Astrocyte (in vitro differentiated cells and primary cell): Measurements from ENCODE around the gene SPHK1. TPM values are rescaled to one million over a fixed set of nuclear protein-coding genes. Genes with fewer than 3 reads are reported as not detected.

Experiments
- DNase-seq: peaks from one replicate; pipeline ENCODE4 v3.0.0-alpha.2; 2010; ENCODE audit warnings: low read depth
- FAIRE-seq: peaks from 2 replicates; lab custom pipeline; 2011; peaks lifted over from hg19 to GRCh38; lab: Jason Lieb, UNC
- H2AFZ ChIP-seq: 2 replicates; pipeline ENCODE4 v1.6.0; 2012; ENCODE audit warnings: low read depth, low read length, inconsistent platforms
- H3K27ac ChIP-seq: 2 replicates; pipeline ENCODE4 v1.5.1; 2011; ENCODE audit warnings: low read depth, low read length, inconsistent platforms
- H3K27me3 ChIP-seq: 2 replicates; pipeline ENCODE4 v1.6.0; 2011; ENCODE audit warnings: low read length, inconsistent platforms; ENCODE audit not compliant: insufficient read depth
- H3K36me3 ChIP-seq: 2 replicates; pipeline ENCODE4 v1.5.1; 2011; ENCODE audit warnings: low read length, inconsistent platforms; ENCODE audit not compliant: insufficient read depth
- H3K4me1 ChIP-seq: 2 replicates; pipeline ENCODE4 v1.5.1; 2011; ENCODE audit warnings: low read length, inconsistent platforms; ENCODE audit not compliant: insufficient read depth
- H3K4me2 ChIP-seq: 2 replicates; pipeline ENCODE4 v1.6.0; 2012; ENCODE audit warnings: low read length, inconsistent platforms
- H3K4me3 ChIP-seq: 2 replicates; pipeline ENCODE4 v1.5.1; 2011; ENCODE audit warnings: low read depth, mild to moderate bottlenecking, low read length, inconsistent platforms; ENCODE audit not compliant: insufficient read depth
- H3K79me2 ChIP-seq: 2 replicates; pipeline ENCODE4 v1.6.0; 2012; ENCODE audit warnings: mild to moderate bottlenecking, low read length, inconsistent platforms; ENCODE audit not compliant: insufficient read depth
- H3K9ac ChIP-seq: 2 replicates; pipeline ENCODE4 v1.6.0; 2012; ENCODE audit warnings: mild to moderate bottlenecking, low read length, inconsistent platforms
- H3K9me3 ChIP-seq: 2 replicates; pipeline ENCODE4 v1.5.1; 2012; ENCODE audit warnings: low read depth, mild to moderate bottlenecking, low read length, inconsistent platforms; ENCODE audit not compliant: insufficient read depth
- H4K20me1 ChIP-seq: 2 replicates; pipeline ENCODE4 v1.6.0; 2012; ENCODE audit warnings: low read length, inconsistent platforms; ENCODE audit not compliant: insufficient read depth
- H3K27ac Mint-ChIP-seq: one replicate; pipeline ENCODE4 v1.8.0; 2021; ENCODE audit warnings: mild to moderate bottlenecking, mixed read lengths; ENCODE audit not compliant: unreplicated experiment
- H3K27me3 Mint-ChIP-seq: one replicate; pipeline ENCODE4 v1.8.0; 2021; ENCODE audit warnings: low read depth, mixed read lengths; ENCODE audit not compliant: unreplicated experiment
- H3K36me3 Mint-ChIP-seq: one replicate; pipeline ENCODE4 v1.8.0; 2021; ENCODE audit warnings: low read depth, mixed read lengths; ENCODE audit not compliant: unreplicated experiment
- H3K4me1 Mint-ChIP-seq: one replicate; pipeline ENCODE4 v1.8.0; 2021; ENCODE audit warnings: low read depth, mixed read lengths; ENCODE audit not compliant: unreplicated experiment
- H3K4me3 Mint-ChIP-seq: one replicate; pipeline ENCODE4 v1.8.0; 2021; ENCODE audit warnings: mild to moderate bottlenecking, moderate library complexity, mixed read lengths; ENCODE audit not compliant: unreplicated experiment
- H3K9me3 Mint-ChIP-seq: one replicate; pipeline ENCODE4 v1.8.0; 2021; ENCODE audit warnings: mild to moderate bottlenecking, mixed read lengths; ENCODE audit not compliant: unreplicated experiment
- EZH2 ChIP-seq: IDR thresholded peaks from 2 replicates; pipeline ENCODE4 v1.6.1; 2012; ENCODE audit warnings: mild to moderate bottlenecking, low read length, inconsistent platforms; ENCODE audit not compliant: insufficient read depth
- total RNA-seq: library from RNA; stranded (reverse); gene quantifications from 2 replicates; pipeline ENCODE4 v1.2.1, GENCODE V29; 2021
- TF ChIP-seq, protein P1 (sequence below): IDR thresholded peaks from 2 replicates; pipeline ENCODE4 v1.5.1; 2011; ENCODE audit warnings: low read depth, mild to moderate bottlenecking, inconsistent platforms, low read length, moderate library complexity; ENCODE audit not compliant: insufficient read depth

SPHK1 gene
- total RNA-seq, 1 donor from 2014 or later: 34.8 TPM

DNA sequence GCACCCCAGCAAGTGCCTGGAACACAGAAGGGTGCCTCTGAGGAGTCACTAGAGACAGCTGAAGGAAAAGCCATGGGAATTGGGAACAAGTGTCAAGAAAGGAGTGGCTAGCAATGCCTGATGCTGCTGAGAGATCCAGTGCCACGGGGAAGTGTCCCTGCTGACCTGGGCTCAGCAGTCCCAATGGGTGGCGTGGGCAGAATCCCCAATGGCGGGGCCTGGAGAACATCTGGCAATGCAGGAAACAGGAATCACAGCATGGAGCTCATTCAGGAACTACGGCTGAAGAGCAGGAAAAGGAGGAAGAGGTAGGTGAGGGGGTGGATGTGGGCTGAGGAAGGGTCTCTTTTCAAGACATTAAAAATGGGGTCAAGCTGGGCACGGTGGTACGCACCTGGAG lies 38.5 kb downstream of the SPHK1 start:
- H3K9me3 Mint-ChIP-seq: peaks cover 7% of the 10 kb centered on the region
- Histone ChIP-seq H2AFZ (no peak overlapping the region), H3K27ac (no peak overlapping the region), H3K4me3 (no peak overlapping the region), H3K9me3 (no peaks in the 10 kb centered on the region), H3K36me3 (no peaks in the 10 kb centered on the region), H3K9ac (no peak overlapping the region), H3K4me2 (no peak overlapping the region), H3K4me1 (peaks cover 10% of the 10 kb centered on the region), H4K20me1 (peaks cover 77% of the 10 kb centered on the region), H3K27me3 (no peaks in the 10 kb centered on the region), H3K79me2 (peaks cover 63% of the 10 kb centered on the region)
- H3K4me3 Mint-ChIP-seq: no peak overlapping the region
- no peaks in the 10 kb centered on the region for H3K27me3 Mint-ChIP-seq
- no peak for FAIRE-seq
- no peak for TF ChIP-seq EZH2
- TF ChIP-seq, protein P1, sequence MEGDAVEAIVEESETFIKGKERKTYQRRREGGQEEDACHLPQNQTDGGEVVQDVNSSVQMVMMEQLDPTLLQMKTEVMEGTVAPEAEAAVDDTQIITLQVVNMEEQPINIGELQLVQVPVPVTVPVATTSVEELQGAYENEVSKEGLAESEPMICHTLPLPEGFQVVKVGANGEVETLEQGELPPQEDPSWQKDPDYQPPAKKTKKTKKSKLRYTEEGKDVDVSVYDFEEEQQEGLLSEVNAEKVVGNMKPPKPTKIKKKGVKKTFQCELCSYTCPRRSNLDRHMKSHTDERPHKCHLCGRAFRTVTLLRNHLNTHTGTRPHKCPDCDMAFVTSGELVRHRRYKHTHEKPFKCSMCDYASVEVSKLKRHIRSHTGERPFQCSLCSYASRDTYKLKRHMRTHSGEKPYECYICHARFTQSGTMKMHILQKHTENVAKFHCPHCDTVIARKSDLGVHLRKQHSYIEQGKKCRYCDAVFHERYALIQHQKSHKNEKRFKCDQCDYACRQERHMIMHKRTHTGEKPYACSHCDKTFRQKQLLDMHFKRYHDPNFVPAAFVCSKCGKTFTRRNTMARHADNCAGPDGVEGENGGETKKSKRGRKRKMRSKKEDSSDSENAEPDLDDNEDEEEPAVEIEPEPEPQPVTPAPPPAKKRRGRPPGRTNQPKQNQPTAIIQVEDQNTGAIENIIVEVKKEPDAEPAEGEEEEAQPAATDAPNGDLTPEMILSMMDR: no peak
- peaks cover 14% of the 10 kb centered on the region for H3K36me3 Mint-ChIP-seq
- no peak for DNase-seq
- peaks cover 16% of the 10 kb centered on the region for H3K4me1 Mint-ChIP-seq
- no peak overlapping the region for H3K27ac Mint-ChIP-seq

DNA sequence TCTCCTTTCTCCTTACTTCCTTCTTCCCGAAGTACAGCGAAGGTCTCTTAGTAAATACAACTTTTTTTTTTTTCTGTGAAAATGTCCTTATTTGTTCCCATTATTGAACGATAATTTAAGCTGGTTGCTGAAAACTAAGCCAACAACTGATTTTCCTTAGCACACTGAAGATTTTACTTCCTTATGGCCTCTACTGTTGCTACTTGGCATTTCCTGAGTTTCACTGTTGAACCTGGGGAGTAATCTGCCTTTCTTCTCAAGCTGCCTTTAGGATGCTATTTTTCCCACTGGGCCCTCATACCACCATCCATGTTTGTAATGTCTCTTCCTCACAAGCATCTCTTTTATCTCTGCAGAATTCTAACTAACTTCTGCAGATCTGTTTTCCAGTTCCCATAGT lies 42.4 kb downstream of the SPHK1 start:
- H3K36me3 ChIP-seq: no peaks in the 10 kb centered on the region
- DNase-seq: no peak
- H3K27ac Mint-ChIP-seq: no peak overlapping the region
- H3K36me3 Mint-ChIP-seq: peaks cover 10% of the 10 kb centered on the region
- FAIRE-seq: no peak
- no peak overlapping the region for H3K9ac ChIP-seq
- no peak overlapping the region for H2AFZ ChIP-seq
- H3K79me2 ChIP-seq: peaks cover 55% of the 10 kb centered on the region
- no peak for TF ChIP-seq EZH2
- TF ChIP-seq, protein P1: no peak
- H3K27ac ChIP-seq: no peak overlapping the region
- H3K4me1 ChIP-seq: no peaks in the 10 kb centered on the region
- H3K27me3 ChIP-seq: no peaks in the 10 kb centered on the region
- no peaks in the 10 kb centered on the region for H3K9me3 Mint-ChIP-seq
- H3K9me3 ChIP-seq: no peaks in the 10 kb centered on the region
- H3K4me1 Mint-ChIP-seq: peaks cover 19% of the 10 kb centered on the region
- H3K27me3 Mint-ChIP-seq: no peaks in the 10 kb centered on the region
- no peak overlapping the region for H3K4me3 Mint-ChIP-seq
- H4K20me1 ChIP-seq: peaks cover 71% of the 10 kb centered on the region
- H3K4me2 ChIP-seq: no peak overlapping the region
- H3K4me3 ChIP-seq: no peak overlapping the region

DNA sequence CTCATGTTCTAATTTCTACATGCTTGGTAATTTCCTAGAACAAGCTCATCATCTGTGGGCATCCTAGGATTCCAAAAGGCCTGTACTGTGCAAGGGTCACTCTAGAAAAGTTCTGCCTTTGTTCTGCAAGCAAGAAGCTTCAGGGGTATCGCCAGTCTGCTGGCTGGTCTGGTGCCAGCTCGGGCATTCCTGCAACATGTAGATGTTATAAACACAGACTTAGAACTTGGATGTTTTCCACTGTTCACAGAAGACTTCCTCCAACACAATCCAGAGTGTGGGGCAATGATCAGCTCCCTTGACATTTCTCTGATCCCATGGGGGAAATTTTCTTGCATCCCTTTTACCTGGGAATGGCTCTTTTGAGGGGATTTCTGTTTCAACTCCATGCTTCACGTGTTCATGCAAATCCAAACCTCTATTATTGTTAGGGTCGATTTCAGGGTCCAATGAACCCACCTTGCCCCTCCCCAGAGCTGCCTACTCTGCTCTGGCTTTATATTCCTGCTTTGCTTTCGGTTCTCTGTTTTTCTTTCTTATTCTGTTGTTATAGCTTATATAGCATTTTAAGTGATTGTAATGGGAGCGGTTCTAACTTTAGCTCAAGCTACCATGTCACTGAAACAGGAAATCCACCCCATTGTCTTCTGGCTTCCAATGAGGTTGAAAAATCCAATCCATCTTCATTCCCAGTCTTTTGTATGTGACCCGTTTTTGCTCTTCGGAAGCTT lies 43.3 kb downstream of the SPHK1 start:
- H3K4me2 ChIP-seq: no peak overlapping the region
- H3K27ac Mint-ChIP-seq: no peak overlapping the region

More for the DNA sequence above, 43.3 kb downstream of the SPHK1 start:
- FAIRE-seq (no peak), DNase-seq (peak; percentile 41)
- H3K79me2 ChIP-seq: peaks cover 55% of the 10 kb centered on the region
- H2AFZ ChIP-seq: no peak overlapping the region
- no peak overlapping the region for H3K4me3 ChIP-seq
- Mint-ChIP-seq H3K9me3 (no peaks in the 10 kb centered on the region), H3K27me3 (no peaks in the 10 kb centered on the region), H3K36me3 (peaks cover 4% of the 10 kb centered on the region), H3K4me1 (peaks cover 19% of the 10 kb centered on the region), H3K4me3 (no peak overlapping the region)
- no peak for TF ChIP-seq EZH2
- TF ChIP-seq, protein P1: no peak
- H3K27ac ChIP-seq: no peak overlapping the region
- H4K20me1 ChIP-seq: peaks cover 71% of the 10 kb centered on the region
- H3K36me3 ChIP-seq: no peaks in the 10 kb centered on the region
- no peaks in the 10 kb centered on the region for H3K4me1 ChIP-seq
- no peaks in the 10 kb centered on the region for H3K27me3 ChIP-seq
- H3K9ac ChIP-seq: no peak overlapping the region
- H3K9me3 ChIP-seq: no peaks in the 10 kb centered on the region
